Activated CD8-positive, alpha-beta memory T cell treated with anti-CD3 and anti-CD28 coated beads for 24 hours (primary cell): ENCODE results near the gene CUL3.

Experiments used
- DNase-seq: peaks from one replicate; pipeline ENCODE4 v3.0.0-alpha.2; 2020

CUL3 gene

GRCh38 chr2:224579411-224579810 lies 5.8 kb downstream of the CUL3 start:
- DNase-seq, result no peak

GRCh38 chr2:224577541-224577940 lies 7.6 kb downstream of the CUL3 start:
- no peak for DNase-seq

DNA sequence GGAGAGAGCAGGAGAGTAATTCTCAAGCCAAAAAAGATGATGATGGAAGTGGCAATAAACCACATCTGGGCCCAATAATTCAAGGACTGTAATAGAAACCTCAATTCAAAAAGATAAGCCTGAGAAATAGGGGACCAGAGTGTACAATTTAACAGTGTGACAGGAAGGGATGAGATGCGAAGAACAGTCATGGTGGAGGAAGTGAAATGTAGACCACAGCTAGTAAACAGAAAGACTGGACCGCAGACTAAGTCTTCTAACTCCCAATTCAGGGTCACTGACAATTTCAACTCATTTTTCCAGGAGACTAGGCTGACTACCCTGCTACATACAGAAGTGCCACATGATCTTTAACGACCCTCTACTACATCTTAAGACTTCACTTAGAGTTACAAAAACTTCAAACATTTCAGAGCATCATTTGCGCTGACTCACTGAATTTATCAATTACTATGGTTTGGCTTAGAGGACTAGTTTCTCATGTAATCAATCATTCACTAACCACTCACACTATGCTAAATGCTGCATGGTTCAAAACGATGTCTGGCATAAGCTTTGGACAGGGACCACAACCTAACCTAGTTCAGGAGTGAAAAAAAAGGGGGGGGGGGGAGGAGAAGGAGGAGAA lies 9.0 kb downstream of the CUL3 start:
- no peak for DNase-seq

GRCh38 chr2:224574423-224575084 lies 10.6 kb downstream of the CUL3 start:
- DNase-seq, result no peak

DNA sequence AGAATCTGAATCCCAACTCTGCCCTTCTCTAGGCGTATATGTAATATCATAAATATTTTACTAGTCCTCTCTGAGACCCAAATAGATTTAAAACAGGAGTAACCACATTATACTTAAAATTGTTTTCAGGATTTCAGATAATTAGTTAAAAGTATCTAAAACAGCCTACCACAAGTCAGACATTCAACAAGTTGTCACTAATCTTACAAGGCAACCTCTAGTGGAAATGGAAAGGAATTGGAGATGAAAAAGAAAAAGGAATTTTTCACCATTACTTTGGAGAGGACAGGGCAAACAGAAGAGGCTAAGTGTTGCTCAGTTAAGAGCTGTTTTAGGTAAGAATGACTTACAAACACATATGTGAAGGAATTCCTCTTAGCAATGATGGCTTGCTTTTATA lies 11.4 kb downstream of the CUL3 start:
- no peak for DNase-seq

GRCh38 chr2:224572338-224572737 lies 12.8 kb downstream of the CUL3 start:
- DNase-seq, result no peak

DNA sequence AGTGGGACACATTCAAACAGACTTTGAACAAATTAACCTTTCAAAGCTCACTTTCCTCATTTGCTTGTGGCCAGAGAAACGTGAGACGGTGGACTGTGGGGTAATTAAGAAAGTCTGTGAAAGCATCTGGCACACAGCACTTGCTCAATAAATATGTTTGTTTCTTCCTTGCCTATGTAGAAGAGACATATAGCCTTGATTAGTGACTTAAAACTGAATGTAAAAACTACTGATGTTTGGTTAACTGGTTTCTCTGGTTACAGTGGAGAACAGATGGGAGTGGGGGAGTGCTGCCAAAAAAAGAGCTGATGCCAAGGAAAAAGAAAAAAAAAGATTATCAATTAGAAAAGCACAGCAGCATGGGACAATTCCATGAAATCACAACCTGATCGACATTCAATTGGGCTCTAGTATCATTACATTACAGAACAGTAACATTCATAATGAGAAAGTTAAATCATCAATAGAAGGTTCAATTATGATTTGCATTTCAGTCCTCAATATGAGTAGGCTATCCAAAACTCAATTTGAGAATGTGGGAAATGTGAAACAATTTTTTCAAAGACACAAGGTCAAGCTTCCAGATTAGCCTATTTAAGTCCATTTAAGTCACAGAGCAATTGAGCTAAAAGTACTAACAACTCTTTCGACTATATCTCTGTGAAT lies 14.7 kb downstream of the CUL3 start:
- DNase-seq, result no peak

DNA sequence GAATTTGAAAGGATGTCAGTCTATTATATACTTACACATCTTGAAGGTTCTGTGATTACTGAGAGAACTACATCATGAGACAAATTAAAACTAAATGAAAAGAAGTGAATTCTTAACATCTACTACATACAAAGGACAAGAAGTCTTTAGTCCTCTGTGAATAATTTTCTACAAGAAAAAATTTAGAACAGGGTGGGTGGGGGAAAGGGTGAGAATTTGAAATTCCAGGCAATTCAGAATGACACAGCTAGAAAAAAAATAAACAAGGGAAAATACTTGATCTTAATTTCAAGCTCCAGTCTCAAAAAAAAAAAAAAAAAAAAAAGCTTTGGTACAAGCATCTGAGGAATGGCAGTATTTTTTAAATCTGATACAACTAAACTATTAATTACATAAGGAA lies 15.5 kb downstream of the CUL3 start:
- DNase-seq, result no peak

DNA sequence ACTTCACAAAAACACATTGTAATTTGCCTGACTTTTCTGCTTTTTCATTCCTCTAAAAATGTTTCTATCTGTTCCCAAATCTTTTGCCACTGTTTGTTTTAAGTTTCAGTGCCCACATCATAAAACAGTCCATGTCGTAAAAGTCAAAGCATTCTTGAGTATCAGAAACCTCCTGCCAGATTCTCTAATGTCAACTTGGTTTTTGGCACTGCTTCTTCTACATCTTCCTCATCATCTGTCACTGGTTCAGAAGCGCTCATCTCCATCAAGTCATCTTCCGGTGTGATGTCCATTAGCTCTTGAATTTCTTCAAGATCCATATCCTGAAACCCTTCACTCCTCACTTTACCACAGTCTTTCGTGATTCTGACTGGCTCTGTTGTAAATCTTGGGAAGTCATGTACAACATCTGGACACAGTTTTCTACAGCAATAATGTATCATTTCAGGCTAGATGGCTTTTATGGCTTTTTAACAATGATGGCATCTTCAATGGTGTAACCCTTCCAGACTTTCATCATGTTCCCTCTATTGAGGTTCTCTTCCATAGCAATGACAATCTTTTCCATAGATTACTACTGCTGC lies 19.6 kb downstream of the CUL3 start:
- DNase-seq, result no peak

DNA sequence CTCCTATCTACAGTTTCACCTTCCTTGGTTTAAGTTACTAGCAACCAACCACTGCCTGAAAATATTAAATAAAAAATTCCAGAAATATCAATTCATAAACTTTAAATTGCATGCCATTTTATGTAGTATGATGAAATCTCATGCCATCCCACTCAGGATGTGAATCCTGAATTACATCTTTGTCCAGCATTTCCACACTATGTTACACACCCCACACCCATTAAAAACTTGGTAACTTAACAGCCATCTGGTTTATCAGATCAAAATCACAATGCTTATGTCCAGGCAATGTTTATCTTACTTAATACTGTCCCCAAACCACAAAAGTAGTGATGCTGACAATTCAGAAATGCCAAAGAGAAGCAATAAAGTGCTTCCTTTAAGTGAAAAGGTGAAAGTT lies 21.6 kb downstream of the CUL3 start:
- no peak for DNase-seq

- DNase-seq, result no peak
Observed at GRCh38 chr2:224562831-224563230, 22.3 kb downstream of the CUL3 start.

DNA sequence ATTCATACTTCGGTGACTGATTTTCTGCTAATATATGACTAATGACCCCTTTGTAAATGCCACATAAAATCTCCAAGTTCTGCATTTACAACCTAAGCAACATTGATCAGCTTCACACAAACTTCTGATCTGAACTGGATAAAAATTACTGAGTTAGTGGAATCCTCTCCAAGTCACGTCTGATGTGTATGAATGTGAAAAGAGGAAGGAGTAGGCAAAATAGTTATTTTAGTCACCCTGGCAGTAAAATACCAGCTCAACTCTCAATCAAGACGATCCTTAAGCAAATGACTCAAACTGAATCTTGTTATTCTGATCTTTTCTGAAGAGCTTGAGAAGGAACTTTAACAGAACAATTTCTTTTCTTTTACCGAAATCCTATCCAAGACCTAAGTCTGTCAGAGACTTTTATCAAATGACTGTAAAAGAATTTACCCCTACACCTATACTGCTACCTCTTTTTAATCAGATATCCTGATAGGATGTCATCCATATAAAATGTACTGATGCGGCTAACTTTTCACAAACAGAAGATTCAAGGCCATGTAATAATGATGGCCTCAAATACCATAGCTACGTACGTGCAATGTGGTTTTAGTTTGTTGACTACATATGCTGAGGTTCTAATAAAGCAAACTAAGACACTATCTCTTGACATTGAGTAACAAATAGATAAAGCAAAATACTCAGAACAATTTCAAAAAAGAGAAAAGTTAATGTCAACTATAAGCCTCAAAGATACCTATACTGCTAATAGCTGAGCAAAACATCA lies 23.7 kb downstream of the CUL3 start:
- no peak for DNase-seq

DNA sequence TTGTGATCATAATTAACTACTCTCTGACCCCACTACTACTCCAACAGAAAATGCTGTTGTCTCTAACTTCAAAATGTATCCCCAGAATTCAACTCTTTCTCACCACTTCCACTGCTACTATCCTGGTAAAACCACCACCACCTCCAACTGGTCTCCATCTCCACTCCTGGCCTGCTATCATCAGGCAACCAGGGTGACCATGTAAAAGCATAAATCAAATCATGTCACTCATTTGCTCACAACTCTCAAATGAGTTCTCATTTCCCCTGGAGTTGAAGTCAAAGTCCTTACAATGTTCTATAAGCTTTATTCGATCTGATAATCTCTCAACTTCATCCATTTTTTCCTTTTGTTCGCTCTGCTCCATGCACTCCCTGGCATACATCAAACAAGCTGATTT lies 24.6 kb downstream of the CUL3 start:
- no peak for DNase-seq

GRCh38 chr2:224557610-224558009 lies 27.6 kb downstream of the CUL3 start:
- DNase-seq, result no peak

DNA sequence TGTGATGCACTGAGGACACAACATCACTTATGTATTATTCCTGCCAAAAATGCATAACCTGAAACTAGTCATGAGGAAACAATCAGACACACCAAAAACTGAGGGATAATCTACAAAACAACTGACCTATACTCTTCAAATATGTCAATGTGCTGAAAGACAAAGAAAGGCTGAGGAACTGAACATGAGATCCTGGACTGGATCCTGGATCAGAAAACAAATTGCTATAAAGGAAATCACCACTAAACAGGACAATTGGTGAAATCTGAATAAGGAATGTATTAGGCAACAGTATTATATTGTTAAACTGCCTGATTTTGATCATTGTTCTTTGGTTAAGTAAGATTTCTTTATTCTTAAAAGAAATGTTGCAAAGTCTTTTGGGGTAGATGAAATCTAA lies 28.8 kb downstream of the CUL3 start:
- no peak for DNase-seq

DNA sequence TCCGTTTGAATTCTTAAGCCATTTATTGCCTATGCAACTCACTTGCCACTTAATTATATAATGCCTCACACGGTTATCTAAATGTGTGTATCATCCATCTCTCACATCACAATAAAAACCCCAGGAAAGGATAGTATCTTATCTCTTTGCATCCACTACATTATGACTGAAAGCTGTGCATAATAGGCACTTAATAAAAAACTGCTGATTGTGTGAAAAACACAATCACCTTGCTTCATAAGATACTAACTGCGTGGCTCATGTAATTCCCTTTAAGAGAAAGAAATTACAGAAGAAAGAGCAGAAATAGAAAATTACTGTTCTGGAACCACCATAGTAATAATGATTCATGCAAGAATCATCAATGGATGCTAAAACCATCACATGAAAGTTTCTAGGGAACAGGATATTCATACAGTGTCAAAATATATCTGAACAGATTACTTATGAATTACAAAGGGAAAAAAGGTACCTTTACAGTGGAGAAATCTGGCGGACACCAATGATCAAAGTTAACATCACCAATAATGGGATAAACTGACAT lies 29.3 kb downstream of the CUL3 start:
- DNase-seq, result no peak

DNA sequence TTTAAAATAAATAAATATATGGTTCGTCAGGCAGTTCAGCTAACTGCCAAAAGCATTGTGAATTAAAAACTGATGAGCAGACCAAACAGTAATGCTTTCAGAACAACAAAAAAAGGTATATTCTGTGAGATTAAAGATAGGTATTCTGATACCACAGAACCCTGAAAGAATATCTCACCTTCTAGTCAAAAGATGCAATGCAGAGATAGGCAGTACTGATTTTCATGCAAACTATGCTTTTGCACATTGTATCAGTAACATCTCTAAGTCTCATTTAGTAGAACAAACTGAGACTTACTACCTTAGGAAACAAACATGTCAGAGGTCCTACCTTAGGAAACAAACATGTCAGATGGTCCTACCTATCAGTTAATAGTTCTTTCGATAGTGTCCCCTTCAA lies 32.4 kb downstream of the CUL3 start:
- no peak for DNase-seq

DNA sequence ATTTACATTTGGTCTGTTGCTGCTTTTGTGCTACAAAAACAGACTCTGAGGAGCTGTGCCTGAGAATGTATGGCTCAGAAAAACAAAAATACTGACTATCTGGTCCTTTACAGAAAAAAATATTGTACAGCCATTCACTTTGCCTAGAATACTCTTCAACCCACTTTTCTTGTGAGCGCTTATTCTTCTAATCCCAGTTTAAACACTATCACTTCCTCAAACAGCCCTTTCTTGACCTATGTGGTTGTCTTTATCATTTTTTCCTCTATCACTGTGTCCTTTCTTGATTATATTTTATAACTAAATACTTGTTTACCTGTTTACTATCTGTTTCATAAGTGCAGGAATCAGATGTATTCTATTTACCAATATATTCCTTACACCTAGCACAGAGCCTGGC lies 33.5 kb downstream of the CUL3 start:
- DNase-seq, result no peak

DNA sequence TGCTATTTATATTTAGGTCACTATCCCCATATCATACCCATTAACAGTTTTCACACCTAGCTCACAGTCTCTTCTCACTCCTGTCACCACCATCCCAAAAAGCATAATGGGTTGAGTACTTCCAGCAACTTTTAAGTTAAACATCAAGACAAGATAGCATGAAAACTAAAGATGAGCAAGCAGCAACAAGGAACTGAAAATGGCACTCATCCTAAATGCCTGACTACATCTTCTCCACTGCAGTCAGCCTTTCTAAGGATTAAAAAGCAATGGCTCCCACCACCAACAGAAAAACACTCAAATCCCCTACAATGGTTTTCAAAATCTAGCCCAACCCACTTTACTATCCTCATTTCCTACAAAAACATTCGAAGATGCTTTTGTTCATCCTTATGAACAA lies 38.2 kb downstream of the CUL3 start:
- no peak for DNase-seq

- DNase-seq, result no peak
Observed at GRCh38 chr2:224545884-224546644, 39.1 kb downstream of the CUL3 start.

- DNase-seq, result no peak
Observed at GRCh38 chr2:224543939-224544338, 41.2 kb downstream of the CUL3 start.

- no peak for DNase-seq
Observed at GRCh38 chr2:224538561-224539138, 46.5 kb downstream of the CUL3 start.
